K562 (cell line): ENCODE measurements around the gene C4orf50. TPM values are rescaled to one million over a fixed set of nuclear protein-coding genes. Genes with fewer than 3 reads are reported as not detected.

Experiments
- CBX1 ChIP-seq: sonication (generic); IDR thresholded peaks from 2 replicates; pipeline ENCODE4 v1.6.1; 2016; ENCODE audit warnings: antibody characterized with exemption, low read depth, mild to moderate bottlenecking
- CREM ChIP-seq: IDR thresholded peaks from 2 replicates; pipeline ENCODE4 v1.6.1; 2014; ENCODE audit warnings: antibody characterized with exemption, low read depth
- ELF2 ChIP-seq: fragments of 250-450 bp; sonication (Bioruptor Pico); IDR thresholded peaks from 2 replicates; pipeline ENCODE4 v1.5.0; 2021; ENCODE audit warnings: mild to moderate bottlenecking
- ELK3 ChIP-seq: fragments of 450-650 bp; formaldehyde crosslinking; IDR thresholded peaks from 2 replicates; pipeline ENCODE4 v1.4.0; 2020; ENCODE audit warnings: mild to moderate bottlenecking
- KDM5B ChIP-seq: fragments of 200-600 bp; sonication (generic); IDR thresholded peaks from 2 replicates; pipeline ENCODE4 v1.6.1; 2012; ENCODE audit warnings: low read depth, mild to moderate bottlenecking, moderate library complexity, low read length, control low read depth, inconsistent platforms; ENCODE audit not compliant: insufficient replicate concordance
- KLF6 ChIP-seq: fragments of 250-450 bp; sonication (Bioruptor Pico); IDR thresholded peaks from 2 replicates; pipeline ENCODE4 v1.4.0; 2020; ENCODE audit warnings: mild to moderate bottlenecking, moderate library complexity, borderline replicate concordance
- MIER1 ChIP-seq: fragments of 450-650 bp; IDR thresholded peaks from 2 replicates; pipeline ENCODE4 v1.6.1; 2016; ENCODE audit warnings: antibody characterized with exemption, mild to moderate bottlenecking, low read depth
- MLX ChIP-seq, 2 experiments: fragments of 450-650 bp in 1 of 2; sonication (generic) in 1 of 2; formaldehyde crosslinking; conservative IDR thresholded peaks; 2 replicates each; pipeline versions ENCODE4 v1.4.0 to v1.8.1; 2020 to 2022; ENCODE audit warnings: mild to moderate bottlenecking in 1 of 2, missing genetic modification reagents in 1 of 2
- NEUROD1 ChIP-seq: fragments of 150-350 bp; IDR thresholded peaks from 2 replicates; pipeline ENCODE4 v1.6.1; 2014; ENCODE audit warnings: borderline replicate concordance, low read length, low read depth; ENCODE audit not compliant: partially characterized antibody
- NR4A1 ChIP-seq, 2 experiments: fragments of 250-450 bp in 1 of 2; fragments of 450-650 bp in 1 of 2; sonication (Bioruptor Pico) in 1 of 2; IDR thresholded peaks; 2 replicates each; pipeline versions ENCODE4 v1.4.0 to v1.6.1; 2016 to 2020; ENCODE audit warnings: mild to moderate bottlenecking in 2 of 2, missing compliant biosample characterization in 1 of 2, missing genetic modification characterization in 1 of 2, moderate library complexity in 1 of 2
- PPARD ChIP-seq: fragments of 250-450 bp; sonication (Bioruptor Pico); IDR thresholded peaks from 2 replicates; pipeline ENCODE4 v1.8.0; 2022; ENCODE audit warnings: inconsistent platforms, mild to moderate bottlenecking, moderate library complexity
- SMARCC2 ChIP-seq: fragments of 450-650 bp; IDR thresholded peaks from 2 replicates; pipeline ENCODE4 v1.6.1; 2017; ENCODE audit warnings: antibody characterized with exemption, moderate library complexity, mild to moderate bottlenecking, low read depth
- ZNF133 ChIP-seq: fragments of 250-450 bp; sonication (Bioruptor Pico); IDR thresholded peaks from 2 replicates; pipeline ENCODE4 v1.4.0; 2020; ENCODE audit warnings: mild to moderate bottlenecking
- ZNF511 ChIP-seq: sonication (generic); formaldehyde crosslinking; IDR thresholded peaks from 2 replicates; pipeline ENCODE4 v1.8.0; 2022; ENCODE audit warnings: mild to moderate bottlenecking, missing genetic modification reagents
- ZNF583 ChIP-seq: fragments of 250-450 bp; sonication (Bioruptor Pico); IDR thresholded peaks from 2 replicates; pipeline ENCODE4 v1.4.0; 2020
- ZNF584 ChIP-seq: fragments of 200-800 bp; sonication (Bioruptor generic); IDR thresholded peaks from 2 replicates; pipeline ENCODE4 v1.6.1; 2016; ENCODE audit warnings: low read depth, mild to moderate bottlenecking, missing genetic modification characterization, missing compliant biosample characterization
- polyA plus RNA-seq, 8 experiments: library from polyadenylated mRNA; depleted of rRNA in 4 of 8; stranded (reverse) in 5 of 8; unstranded in 3 of 8; fragments of >200 nt; fragmentation: Nextera tagmentation in 2 of 8; fragmentation: Illumina TruSeq in 1 of 8; extraction: Ambion mirVana in 2 of 8; extraction: Trizol in 1 of 8; gene quantifications; 2 replicates each; pipeline versions ENCODE4 v1.2.1 to v1.2.3, GENCODE V29; 2011 to 2014; ENCODE audit warnings: inconsistent platforms in 1 of 8, missing spikeins in 1 of 8
- total RNA-seq, 7 experiments: library from RNA; depleted of rRNA in 6 of 7; stranded (reverse); fragments of >200 nt in 6 of 7; fragmentation: Illumina TruSeq in 2 of 7; extraction: Trizol in 2 of 7; gene quantifications; 2 replicates each; pipeline versions ENCODE4 v1.2.1 to v1.2.3, GENCODE V29; 2011 to 2021; ENCODE audit warnings: low replicate concordance in 1 of 7
- TF ChIP-seq, protein P1 (sequence below): fragments of 250-450 bp; sonication (Bioruptor Pico); IDR thresholded peaks from 2 replicates; pipeline ENCODE4 v1.4.0; 2020; ENCODE audit warnings: borderline replicate concordance
- TF ChIP-seq, protein P2 (sequence below): fragments of 250-450 bp; sonication (Bioruptor Pico); IDR thresholded peaks from 2 replicates; pipeline ENCODE4 v1.4.0; 2020; ENCODE audit warnings: mild to moderate bottlenecking
- TF ChIP-seq, protein P3 (sequence below): sonication (generic); formaldehyde crosslinking; IDR thresholded peaks from 2 replicates; pipeline ENCODE4 v1.8.1; 2023; ENCODE audit warnings: mild to moderate bottlenecking, missing genetic modification reagents

The C4orf50 gene
- total and polyA plus RNA-seq, 9 of the 15 experiments (the other 6 are each of a cell fraction or from before 2014, with no cell fraction given) = not detected

DNA sequence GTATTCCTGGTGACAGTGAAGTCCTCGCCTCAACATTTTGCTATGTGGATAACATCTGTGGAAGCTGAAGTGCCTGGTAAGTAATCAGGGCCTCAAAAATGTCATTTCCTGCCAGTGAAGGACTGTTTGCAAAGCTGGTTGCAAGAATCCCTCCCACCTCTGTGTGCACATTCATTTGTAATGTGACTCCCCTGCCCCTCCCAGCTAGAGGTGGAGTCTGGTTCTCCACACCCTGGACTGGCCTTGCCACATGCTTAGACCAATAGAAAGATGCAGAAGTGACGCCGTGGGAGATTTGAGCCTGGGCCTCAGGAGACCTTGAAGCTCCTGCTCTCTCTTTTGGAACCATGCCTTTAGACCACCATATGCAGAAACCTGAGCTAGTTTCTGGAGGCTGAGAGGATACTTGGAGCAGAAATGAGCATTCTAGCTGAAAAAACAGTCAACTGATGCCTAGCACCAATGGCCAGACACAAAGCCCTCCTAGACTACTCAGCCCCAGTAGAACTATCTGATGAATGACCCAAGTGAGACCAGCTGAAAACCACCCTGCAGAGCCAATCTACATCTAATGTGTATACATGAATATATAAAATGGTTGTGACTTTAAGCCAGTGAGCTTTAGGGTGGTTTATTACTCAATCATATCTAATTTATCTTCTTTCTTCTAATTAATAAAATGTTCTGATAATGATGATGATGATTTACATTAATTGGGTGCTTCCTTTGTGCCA lies 77.6 kb downstream of the C4orf50 start (continued):
- TF ChIP-seq ELF2 (no peak), ZNF133 (CRISPR knock-in tag) (no peak), CREM (peak; percentile 16; the same call in 1 of the 2 replicates), CBX1 (no peak), KDM5B (no peak), ZNF584 (no peak), ZNF583 (CRISPR knock-in tag) (no peak), NR4A1 (CRISPR knock-in tag; IDR thresholded peaks at IDR 0.05) (no peak), NR4A1 (tag; IDR thresholded peaks at IDR 0.05) (no peak), PPARD (CRISPR knock-in tag) (no peak), MIER1 (no peak), NEUROD1 (no peak), MLX (CRISPR knock-in tag; conservative IDR thresholded peaks at IDR 0.05) (no peak), ELK3 (CRISPR knock-in tag) (no peak), KLF6 (no peak), ZNF511 (CRISPR knock-in tag) (no peak), SMARCC2 (no peak)
- TF ChIP-seq, protein P1, sequence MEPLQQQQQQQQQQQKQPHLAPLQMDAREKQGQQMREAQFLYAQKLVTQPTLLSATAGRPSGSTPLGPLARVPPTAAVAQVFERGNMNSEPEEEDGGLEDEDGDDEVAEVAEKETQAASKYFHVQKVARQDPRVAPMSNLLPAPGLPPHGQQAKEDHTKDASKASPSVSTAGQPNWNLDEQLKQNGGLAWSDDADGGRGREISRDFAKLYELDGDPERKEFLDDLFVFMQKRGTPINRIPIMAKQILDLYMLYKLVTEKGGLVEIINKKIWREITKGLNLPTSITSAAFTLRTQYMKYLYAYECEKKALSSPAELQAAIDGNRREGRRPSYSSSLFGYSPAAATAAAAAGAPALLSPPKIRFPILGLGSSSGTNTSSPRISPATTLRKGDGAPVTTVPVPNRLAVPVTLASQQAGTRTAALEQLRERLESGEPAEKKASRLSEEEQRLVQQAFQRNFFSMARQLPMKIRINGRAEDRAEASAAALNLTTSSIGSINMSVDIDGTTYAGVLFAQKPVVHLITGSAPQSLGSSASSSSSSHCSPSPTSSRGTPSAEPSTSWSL (CRISPR knock-in tag) = no peak
- TF ChIP-seq, protein P2, sequence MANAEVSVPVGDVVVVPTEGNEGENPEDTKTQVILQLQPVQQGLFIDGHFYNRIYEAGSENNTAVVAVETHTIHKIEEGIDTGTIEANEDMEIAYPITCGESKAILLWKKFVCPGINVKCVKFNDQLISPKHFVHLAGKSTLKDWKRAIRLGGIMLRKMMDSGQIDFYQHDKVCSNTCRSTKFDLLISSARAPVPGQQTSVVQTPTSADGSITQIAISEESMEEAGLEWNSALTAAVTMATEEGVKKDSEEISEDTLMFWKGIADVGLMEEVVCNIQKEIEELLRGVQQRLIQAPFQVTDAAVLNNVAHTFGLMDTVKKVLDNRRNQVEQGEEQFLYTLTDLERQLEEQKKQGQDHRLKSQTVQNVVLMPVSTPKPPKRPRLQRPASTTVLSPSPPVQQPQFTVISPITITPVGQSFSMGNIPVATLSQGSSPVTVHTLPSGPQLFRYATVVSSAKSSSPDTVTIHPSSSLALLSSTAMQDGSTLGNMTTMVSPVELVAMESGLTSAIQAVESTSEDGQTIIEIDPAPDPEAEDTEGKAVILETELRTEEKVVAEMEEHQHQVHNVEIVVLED (CRISPR knock-in tag) = no peak
- TF ChIP-seq, protein P3, sequence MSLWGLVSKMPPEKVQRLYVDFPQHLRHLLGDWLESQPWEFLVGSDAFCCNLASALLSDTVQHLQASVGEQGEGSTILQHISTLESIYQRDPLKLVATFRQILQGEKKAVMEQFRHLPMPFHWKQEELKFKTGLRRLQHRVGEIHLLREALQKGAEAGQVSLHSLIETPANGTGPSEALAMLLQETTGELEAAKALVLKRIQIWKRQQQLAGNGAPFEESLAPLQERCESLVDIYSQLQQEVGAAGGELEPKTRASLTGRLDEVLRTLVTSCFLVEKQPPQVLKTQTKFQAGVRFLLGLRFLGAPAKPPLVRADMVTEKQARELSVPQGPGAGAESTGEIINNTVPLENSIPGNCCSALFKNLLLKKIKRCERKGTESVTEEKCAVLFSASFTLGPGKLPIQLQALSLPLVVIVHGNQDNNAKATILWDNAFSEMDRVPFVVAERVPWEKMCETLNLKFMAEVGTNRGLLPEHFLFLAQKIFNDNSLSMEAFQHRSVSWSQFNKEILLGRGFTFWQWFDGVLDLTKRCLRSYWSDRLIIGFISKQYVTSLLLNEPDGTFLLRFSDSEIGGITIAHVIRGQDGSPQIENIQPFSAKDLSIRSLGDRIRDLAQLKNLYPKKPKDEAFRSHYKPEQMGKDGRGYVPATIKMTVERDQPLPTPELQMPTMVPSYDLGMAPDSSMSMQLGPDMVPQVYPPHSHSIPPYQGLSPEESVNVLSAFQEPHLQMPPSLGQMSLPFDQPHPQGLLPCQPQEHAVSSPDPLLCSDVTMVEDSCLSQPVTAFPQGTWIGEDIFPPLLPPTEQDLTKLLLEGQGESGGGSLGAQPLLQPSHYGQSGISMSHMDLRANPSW = no peak
